HK-2 (cell line): ENCODE results near the gene PLXNA2.

Experiments
- DNase-seq: peaks from one replicate; pipeline ENCODE4 v3.0.0-alpha.2; 2018; ENCODE audit not compliant: unreplicated experiment

PLXNA2 gene

GRCh38 chr1:208161005-208161404, 83.2 kb downstream of the PLXNA2 start:
- DNase-seq = no peak

- DNase-seq = no peak
Measured at GRCh38 chr1:208160259-208160819, 83.8 kb downstream of the PLXNA2 start.

- no peak for DNase-seq
Measured at GRCh38 chr1:208159555-208160258, 84.5 kb downstream of the PLXNA2 start.

GRCh38 chr1:208158640-208159554, 85.3 kb downstream of the PLXNA2 start:
- no peak for DNase-seq

GRCh38 chr1:208157769-208158168, 86.4 kb downstream of the PLXNA2 start:
- DNase-seq = no peak

- no peak for DNase-seq
Measured at GRCh38 chr1:208156741-208157140, 87.4 kb downstream of the PLXNA2 start.

- DNase-seq = no peak
Measured at GRCh38 chr1:208156310-208156709, 87.9 kb downstream of the PLXNA2 start.

GRCh38 chr1:208154679-208155642, 89.2 kb downstream of the PLXNA2 start:
- DNase-seq = no peak

- no peak for DNase-seq
Measured at GRCh38 chr1:208154040-208154439, 90.1 kb downstream of the PLXNA2 start.

GRCh38 chr1:208153386-208153785, 90.8 kb downstream of the PLXNA2 start:
- no peak for DNase-seq

GRCh38 chr1:208151728-208152598, 92.2 kb downstream of the PLXNA2 start:
- no peak for DNase-seq

GRCh38 chr1:208150833-208151458, 93.2 kb downstream of the PLXNA2 start:
- no peak for DNase-seq

GRCh38 chr1:208149776-208150514, 94.2 kb downstream of the PLXNA2 start:
- DNase-seq = peak; percentile 7

- DNase-seq = no peak
Measured at GRCh38 chr1:208149213-208149612, 95.0 kb downstream of the PLXNA2 start.

GRCh38 chr1:208148380-208148779, 95.8 kb downstream of the PLXNA2 start:
- DNase-seq = no peak

GRCh38 chr1:208146650-208147049, 97.5 kb downstream of the PLXNA2 start:
- no peak for DNase-seq

- DNase-seq = no peak
Measured at GRCh38 chr1:208145167-208145566, 99.0 kb downstream of the PLXNA2 start.

- no peak for DNase-seq
Measured at GRCh38 chr1:208142590-208143382, 101.4 kb downstream of the PLXNA2 start.
